H1 (cell line): Measurements from ENCODE around the gene AP5Z1. TPM values are rescaled to one million over a fixed set of nuclear protein-coding genes. Genes with fewer than 3 reads are reported as not detected.

Experiments used
- CHD7 ChIP-seq: fragments of 300-600 bp; sonication (generic); IDR thresholded peaks from 2 replicates; pipeline ENCODE4 v1.7.1; 2012; ENCODE audit warnings: low read length, moderate library complexity, mild to moderate bottlenecking, inconsistent platforms; ENCODE audit not compliant: insufficient replicate concordance
- FOSL1 ChIP-seq: IDR thresholded peaks from 2 replicates; pipeline ENCODE4 v1.6.1; 2011; ENCODE audit warnings: mild to moderate bottlenecking, low read depth, low read length, moderate library complexity; ENCODE audit not compliant: insufficient read depth
- GABPA ChIP-seq: IDR thresholded peaks from 2 replicates; pipeline ENCODE4 v1.6.1; 2011; ENCODE audit warnings: mild to moderate bottlenecking, low read length, moderate library complexity, borderline replicate concordance; ENCODE audit not compliant: insufficient read depth
- HDAC2 ChIP-seq, 2 experiments: fragments of 300-600 bp in 1 of 2; sonication (generic) in 1 of 2; IDR thresholded peaks; 2 replicates each; pipeline ENCODE4 v1.6.1; 2011 to 2012; ENCODE audit warnings: low read depth in 2 of 2, low read length in 2 of 2, mild to moderate bottlenecking in 2 of 2, moderate library complexity in 2 of 2, borderline replicate concordance in 1 of 2, inconsistent platforms in 1 of 2
- KDM4A ChIP-seq: IDR thresholded peaks from one replicate; pipeline ENCODE4 v1.7.1; 2012; ENCODE audit warnings: low read depth, mild to moderate bottlenecking, moderate library complexity, low read length, inconsistent platforms; ENCODE audit not compliant: severe bottlenecking
- MAFK ChIP-seq: IDR thresholded peaks from 2 replicates; pipeline ENCODE4 v1.6.1; 2012; ENCODE audit warnings: low read depth, mild to moderate bottlenecking, improper control_type of control experiment, low read length
- RXRA ChIP-seq: IDR thresholded peaks from 2 replicates; pipeline ENCODE4 v1.6.1; 2011; ENCODE audit warnings: low read depth, mild to moderate bottlenecking, low read length, moderate library complexity; ENCODE audit not compliant: insufficient read depth
- polyA plus RNA-seq, 7 experiments: library from polyadenylated mRNA; depleted of rRNA in 3 of 7; stranded (reverse) in 5 of 7; unstranded in 2 of 7; fragments of >200 nt in 5 of 7; fragments of 200-250 nt in 2 of 7; gene quantifications; 1 replicate in 5 of 7; 2 replicates in 1 of 7; 4 replicates in 1 of 7; pipeline versions ENCODE4 v1.2.1 to v1.2.3, GENCODE V29; 2011 to 2013; ENCODE audit warnings: missing spikeins in 2 of 7, mixed read lengths in 2 of 7
- total RNA-seq: library from RNA; stranded (reverse); fragmentation: NEBNext Ultra II Directional; extraction: Animal tissue kit (Norgen Biotek cat#: 25700); gene quantifications from 2 replicates; pipeline ENCODE4 v1.2.1, GENCODE V29; 2021

The AP5Z1 gene
- total and polyA plus RNA-seq, 2 of the 8 experiments (the other 6 are each of a cell fraction or from before 2014, with no cell fraction given) = 24.0 to 24.7 TPM

- no peak for TF ChIP-seq MAFK
- no peak for TF ChIP-seq CHD7
- no peak for TF ChIP-seq HDAC2 (IDR thresholded peaks at IDR 0.05; ENCODE audit: borderline replicate concordance in 1 of 2, low read depth in 2 of 2, low read length in 2 of 2)
- no peak for TF ChIP-seq RXRA
- no peak for TF ChIP-seq KDM4A
- TF ChIP-seq GABPA = no peak
- no peak for TF ChIP-seq FOSL1
- TF ChIP-seq, all 59 proteins: peak for 0
These were observed 3.1 kb upstream of the AP5Z1 start (continued) for GRCh38 chr7:4772306-4772705.
